ENCODE measurements around the gene DHRS1.

Gene DHRS1

DNA sequence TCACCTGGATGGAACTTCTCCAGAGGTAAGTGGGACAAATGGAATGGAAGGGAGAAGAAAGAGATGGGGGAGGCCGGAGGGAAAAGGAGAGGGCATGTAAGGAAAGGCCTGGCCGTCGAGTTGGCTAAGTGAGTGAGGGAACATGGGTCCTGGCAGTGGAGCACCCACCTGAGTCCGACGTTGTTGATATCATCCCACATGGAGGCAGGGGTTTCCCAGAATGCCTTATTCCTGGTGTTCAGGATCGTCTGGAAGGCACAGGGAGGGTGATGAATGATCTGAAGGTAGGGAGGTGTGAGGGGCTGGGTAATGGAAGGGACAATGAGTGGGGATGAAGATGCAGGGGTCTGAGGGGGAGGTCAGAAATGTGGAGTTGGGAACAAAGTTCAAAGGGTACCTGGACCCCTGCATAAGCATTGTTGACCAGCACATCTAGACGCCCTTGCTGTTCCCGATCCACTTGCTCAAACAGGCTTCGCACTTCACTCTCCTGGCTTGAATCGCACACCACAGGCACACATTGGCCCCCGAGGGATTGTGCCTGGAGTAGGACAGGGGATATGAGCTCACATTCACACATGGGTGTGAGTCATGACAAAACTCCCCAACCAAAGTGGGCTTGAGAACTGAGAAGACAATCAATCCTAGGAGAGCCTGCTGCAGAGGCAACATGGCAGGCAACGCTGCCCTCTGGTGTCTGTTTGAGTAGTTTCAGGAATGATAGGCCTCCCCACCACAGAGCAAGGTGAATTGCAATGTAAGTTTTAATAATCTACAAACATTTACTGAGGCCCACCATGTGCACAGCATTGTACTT, 3.0 kb downstream of the DHRS1 start:
- peak overlapping the region; percentile 44 for H3K4me2 ChIP-seq (ENCODE audit: low read depth, low read length, poor library complexity, severe bottlenecking)
- no peak for TF ChIP-seq EZH2phosphoT487 (IDR thresholded peaks at IDR 0.05; ENCODE audit: borderline replicate concordance)
- TF ChIP-seq, protein P1, sequence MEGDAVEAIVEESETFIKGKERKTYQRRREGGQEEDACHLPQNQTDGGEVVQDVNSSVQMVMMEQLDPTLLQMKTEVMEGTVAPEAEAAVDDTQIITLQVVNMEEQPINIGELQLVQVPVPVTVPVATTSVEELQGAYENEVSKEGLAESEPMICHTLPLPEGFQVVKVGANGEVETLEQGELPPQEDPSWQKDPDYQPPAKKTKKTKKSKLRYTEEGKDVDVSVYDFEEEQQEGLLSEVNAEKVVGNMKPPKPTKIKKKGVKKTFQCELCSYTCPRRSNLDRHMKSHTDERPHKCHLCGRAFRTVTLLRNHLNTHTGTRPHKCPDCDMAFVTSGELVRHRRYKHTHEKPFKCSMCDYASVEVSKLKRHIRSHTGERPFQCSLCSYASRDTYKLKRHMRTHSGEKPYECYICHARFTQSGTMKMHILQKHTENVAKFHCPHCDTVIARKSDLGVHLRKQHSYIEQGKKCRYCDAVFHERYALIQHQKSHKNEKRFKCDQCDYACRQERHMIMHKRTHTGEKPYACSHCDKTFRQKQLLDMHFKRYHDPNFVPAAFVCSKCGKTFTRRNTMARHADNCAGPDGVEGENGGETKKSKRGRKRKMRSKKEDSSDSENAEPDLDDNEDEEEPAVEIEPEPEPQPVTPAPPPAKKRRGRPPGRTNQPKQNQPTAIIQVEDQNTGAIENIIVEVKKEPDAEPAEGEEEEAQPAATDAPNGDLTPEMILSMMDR (conservative IDR thresholded peaks at IDR 0.05; ENCODE audit: low read length) = peak; percentile 81
- no peak overlapping the region for H3K4me3 ChIP-seq (ENCODE audit: low read length, poor library complexity, severe bottlenecking)

DNA sequence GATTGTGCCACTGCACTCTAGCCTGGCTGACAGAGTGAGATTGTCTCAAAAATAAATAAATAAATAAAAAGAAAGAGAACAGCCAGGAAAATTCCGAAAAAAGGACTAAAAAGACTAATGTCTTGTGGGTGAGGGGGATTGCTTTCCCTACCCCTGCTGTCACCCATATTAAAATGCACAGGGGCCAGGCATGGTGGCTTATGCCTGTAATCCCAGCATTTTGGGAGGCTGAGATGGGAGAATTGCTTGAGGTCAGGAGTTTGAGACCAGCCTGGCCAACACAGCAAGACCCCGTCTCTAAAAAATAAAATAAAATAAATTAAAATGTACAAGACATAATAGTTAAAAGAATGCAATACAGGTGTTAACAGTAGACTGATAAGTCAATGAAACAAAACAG, 6.1 kb downstream of the DHRS1 start:
- Histone ChIP-seq H3F3A (ENCODE audit: low read depth) (no peaks in the 10 kb centered on the region), H3K4me1 (ENCODE audit: insufficient read depth, low read length, poor library complexity, severe bottlenecking) (peaks cover 9% of the 10 kb centered on the region), H2AFZ (ENCODE audit: low read length) (no peak overlapping the region), H3K27me3 (ENCODE audit: insufficient read depth, low read length, poor library complexity, severe bottlenecking) (no peaks in the 10 kb centered on the region), H3K36me3 (ENCODE audit: insufficient read depth, low read length) (peaks cover 4% of the 10 kb centered on the region; the same call in 1 of the 2 replicates), H3K79me2 (ENCODE audit: insufficient read depth, low read length) (no peaks in the 10 kb centered on the region), H3K4me2 (ENCODE audit: low read depth, low read length, poor library complexity, severe bottlenecking) (no peak overlapping the region), H3K9me3 (ENCODE audit: insufficient read depth, low read depth, low read length) (no peaks in the 10 kb centered on the region), H3K9ac (ENCODE audit: low read depth, low read length, poor library complexity, severe bottlenecking) (no peak overlapping the region), H4K20me1 (ENCODE audit: insufficient read depth, low read length, poor library complexity, severe bottlenecking) (no peaks in the 10 kb centered on the region), H3K9me2 (replicated peaks; ENCODE audit: low read depth, low read length) (no peaks in the 10 kb centered on the region), H3K4me3 (ENCODE audit: low read length, poor library complexity, severe bottlenecking) (no peak overlapping the region)
- TF ChIP-seq EZH2phosphoT487 (IDR thresholded peaks at IDR 0.05; ENCODE audit: borderline replicate concordance) = no peak
- TF ChIP-seq, protein P1 (conservative IDR thresholded peaks at IDR 0.05; ENCODE audit: low read length) = no peak

More for the DNA sequence above, 3.0 kb downstream of the DHRS1 start:
- Histone ChIP-seq H3K9me3 (ENCODE audit: insufficient read depth, low read depth, low read length) (no peaks in the 10 kb centered on the region), H4K20me1 (ENCODE audit: insufficient read depth, low read length, poor library complexity, severe bottlenecking) (peaks cover 10% of the 10 kb centered on the region), H3K27me3 (ENCODE audit: insufficient read depth, low read length, poor library complexity, severe bottlenecking) (no peaks in the 10 kb centered on the region), H3K36me3 (ENCODE audit: insufficient read depth, low read length) (no peaks in the 10 kb centered on the region; the same call in 1 of the 2 replicates), H3K9me2 (replicated peaks; ENCODE audit: low read depth, low read length) (no peaks in the 10 kb centered on the region), H3K4me1 (ENCODE audit: insufficient read depth, low read length, poor library complexity, severe bottlenecking) (peaks cover 33% of the 10 kb centered on the region), H2AFZ (ENCODE audit: low read length) (no peak overlapping the region), H3K9ac (ENCODE audit: low read depth, low read length, poor library complexity, severe bottlenecking) (no peak overlapping the region), H3F3A (ENCODE audit: low read depth) (no peaks in the 10 kb centered on the region), H3K79me2 (ENCODE audit: insufficient read depth, low read length) (peaks cover 19% of the 10 kb centered on the region)

DNA sequence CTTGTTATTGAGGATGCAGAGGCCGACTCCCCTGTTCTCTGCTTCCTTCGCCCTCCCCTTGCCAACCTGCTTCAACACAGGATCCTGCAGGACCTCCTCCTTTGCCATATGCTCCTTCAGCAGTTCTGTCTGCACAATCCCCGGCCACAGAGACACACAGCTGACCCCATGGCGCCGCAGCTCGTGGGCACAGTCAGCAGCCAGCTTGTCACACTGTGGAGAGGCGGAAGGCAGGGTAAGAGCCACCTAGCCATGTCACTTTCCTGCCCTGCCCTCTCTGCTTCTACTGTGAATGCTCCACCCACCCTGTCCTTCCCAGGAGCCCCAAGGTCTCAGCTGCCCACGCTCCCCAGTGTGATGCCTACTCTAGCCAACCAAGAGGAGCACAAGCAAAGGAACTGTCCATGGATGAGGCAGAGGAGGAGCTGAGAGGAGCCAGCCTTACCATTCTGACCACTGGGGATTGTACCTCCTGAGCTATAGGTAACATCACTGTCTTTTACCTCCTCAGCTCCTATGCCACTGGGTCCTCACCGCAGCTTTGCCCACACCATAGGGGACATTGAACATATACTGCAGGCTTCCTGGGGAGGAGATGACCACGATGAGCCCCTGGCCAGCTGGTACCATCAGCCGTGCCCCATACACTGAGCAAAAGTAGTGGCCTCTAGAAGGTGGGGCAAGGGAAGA, 7.3 kb downstream of the DHRS1 start:
- no peaks in the 10 kb centered on the region for H3K9me2 ChIP-seq (replicated peaks; ENCODE audit: low read depth, low read length)
- H3K9me3 ChIP-seq (ENCODE audit: insufficient read depth, low read depth, low read length) = no peaks in the 10 kb centered on the region
- H3K79me2 ChIP-seq (ENCODE audit: insufficient read depth, low read length) = no peaks in the 10 kb centered on the region
- H3K4me1 ChIP-seq (ENCODE audit: insufficient read depth, low read length, poor library complexity, severe bottlenecking) = peaks cover 4% of the 10 kb centered on the region
- no peak overlapping the region for H2AFZ ChIP-seq (ENCODE audit: low read length)
- H3K4me2 ChIP-seq (ENCODE audit: low read depth, low read length, poor library complexity, severe bottlenecking) = no peak overlapping the region
- no peaks in the 10 kb centered on the region for H3K27me3 ChIP-seq (ENCODE audit: insufficient read depth, low read length, poor library complexity, severe bottlenecking)
- H3K36me3 ChIP-seq (ENCODE audit: insufficient read depth, low read length) = peaks cover 4% of the 10 kb centered on the region; the same call in 1 of the 2 replicates
- no peak overlapping the region for H3K4me3 ChIP-seq (ENCODE audit: low read length, poor library complexity, severe bottlenecking)
- TF ChIP-seq, protein P1 (conservative IDR thresholded peaks at IDR 0.05; ENCODE audit: low read length) = no peak
- no peak for TF ChIP-seq EZH2phosphoT487 (IDR thresholded peaks at IDR 0.05; ENCODE audit: borderline replicate concordance)
- H4K20me1 ChIP-seq (ENCODE audit: insufficient read depth, low read length, poor library complexity, severe bottlenecking) = no peaks in the 10 kb centered on the region
- H3K9ac ChIP-seq (ENCODE audit: low read depth, low read length, poor library complexity, severe bottlenecking) = no peak overlapping the region
- H3F3A ChIP-seq (ENCODE audit: low read depth) = no peaks in the 10 kb centered on the region

All from Loucy (cell line).